ENCODE results near the gene YAE1.

- TF ChIP-seq CTCF (conservative IDR thresholded peaks at IDR 0.05; ENCODE audit: low read depth in 2 of 2) (no peak), POLR2AphosphoS5 (IDR thresholded peaks at IDR 0.05; ENCODE audit: low read depth) (no peak), EZH2 (IDR thresholded peaks at IDR 0.05; ENCODE audit: low read depth, unreplicated experiment) (no peak), EZH2phosphoT487 (IDR thresholded peaks at IDR 0.05; ENCODE audit: unreplicated experiment) (no peak), ZNF462 (CRISPR knock-in tag; IDR thresholded peaks at IDR 0.05) (no peak), ZNF331 (CRISPR knock-in tag; IDR thresholded peaks at IDR 0.05; ENCODE audit: low read depth) (no peak)
Measured at GRCh38 chr7:39605087-39605486, 38.9 kb downstream of the YAE1 start.

All from GM23338 (cell line).